ENCODE data around the gene SPATS2L. TPM values are rescaled to one million over a fixed set of nuclear protein-coding genes. Genes with fewer than 3 reads are reported as not detected.

Gene SPATS2L
- total and polyA plus RNA-seq, 2 of the 13 experiments (the other 11 are each of a cell fraction or from before 2014, with no cell fraction given) = 154 to 212 TPM

GRCh38 chr2:200306196-200306930 lies at the start of gene SPATS2L (continued):
- peak; percentile 85; the same call in 1 of the 2 replicates for TF ChIP-seq NAIF1 (CRISPR knock-in tag; IDR thresholded peaks at IDR 0.05; ENCODE audit: borderline replicate concordance)
- TF ChIP-seq RNF219 (CRISPR knock-in tag; IDR thresholded peaks at IDR 0.05) = 0 out of 2 replicates have a peak, but pooled peaks have one; percentile 88
- peak in 1 of 2 experiments; percentile 25; a peak in 1 of 4 replicates for TF ChIP-seq REST (IDR thresholded peaks at IDR 0.05; ENCODE audit: borderline replicate concordance in 1 of 2, low read depth in 1 of 2, low read length in 2 of 2)
- TF ChIP-seq MLLT10 (CRISPR knock-in tag; IDR thresholded peaks at IDR 0.05) = no peak
- TF ChIP-seq GTF2F1 (IDR thresholded peaks at IDR 0.05; ENCODE audit: low read length) = no peak
- no peak; the same call in 1 of the 2 replicates for TF ChIP-seq ZNF207 (IDR thresholded peaks at IDR 0.05; ENCODE audit: borderline replicate concordance)
- TF ChIP-seq SMAD1 (CRISPR knock-in tag; IDR thresholded peaks at IDR 0.05; ENCODE audit: borderline replicate concordance, low read depth) = no peak; the same call in 1 of the 2 replicates
- no peak for TF ChIP-seq SP2 (CRISPR knock-in tag; IDR thresholded peaks at IDR 0.05)
- TF ChIP-seq ZNF232 (CRISPR knock-in tag; IDR thresholded peaks at IDR 0.05; ENCODE audit: borderline replicate concordance) = no peak; the same call in 1 of the 2 replicates
- TF ChIP-seq CREB1 (IDR thresholded peaks at IDR 0.05) = 0 out of 2 replicates have a peak, but pooled peaks have one; percentile 10
- TF ChIP-seq CREB1 (CRISPR knock-in tag; IDR thresholded peaks at IDR 0.05) = 0 out of 2 replicates have a peak, but pooled peaks have one; percentile 20
- peak; percentile 87 for TF ChIP-seq CEBPB (IDR thresholded peaks at IDR 0.05; ENCODE audit: borderline replicate concordance, low read depth, low read length)
- TF ChIP-seq ZNF329 (CRISPR knock-in tag; IDR thresholded peaks at IDR 0.05; ENCODE audit: low read depth) = peak; percentile 54
- no peak for TF ChIP-seq RFX5 (IDR thresholded peaks at IDR 0.05; ENCODE audit: low read depth, low read length)
- TF ChIP-seq ZNF44 (CRISPR knock-in tag; IDR thresholded peaks at IDR 0.05) = peak; percentile 80; the same call in 1 of the 2 replicates
- peak; percentile 87 for TF ChIP-seq ZNF296 (CRISPR knock-in tag; conservative IDR thresholded peaks at IDR 0.05)
- no peak for TF ChIP-seq ZNF496 (CRISPR knock-in tag; IDR thresholded peaks at IDR 0.05; ENCODE audit: insufficient replicate concordance)
- 0 out of 2 replicates have a peak, but pooled peaks have one; percentile 27 for TF ChIP-seq ZNF275 (CRISPR knock-in tag; IDR thresholded peaks at IDR 0.05; ENCODE audit: borderline replicate concordance)
- TF ChIP-seq ZMYM2 (CRISPR knock-in tag; IDR thresholded peaks at IDR 0.05) = peak; percentile 71; the same call in 1 of the 2 replicates
- TF ChIP-seq ZNF503 (CRISPR knock-in tag; IDR thresholded peaks at IDR 0.05) = peak; percentile 30; the same call in 1 of the 2 replicates
